ENCODE data around the gene PROX2. TPM values are rescaled to one million over a fixed set of nuclear protein-coding genes. Genes with fewer than 3 reads are reported as not detected.

PROX2 gene
- total and polyA plus RNA-seq, 7 donors, result not detected

DNA sequence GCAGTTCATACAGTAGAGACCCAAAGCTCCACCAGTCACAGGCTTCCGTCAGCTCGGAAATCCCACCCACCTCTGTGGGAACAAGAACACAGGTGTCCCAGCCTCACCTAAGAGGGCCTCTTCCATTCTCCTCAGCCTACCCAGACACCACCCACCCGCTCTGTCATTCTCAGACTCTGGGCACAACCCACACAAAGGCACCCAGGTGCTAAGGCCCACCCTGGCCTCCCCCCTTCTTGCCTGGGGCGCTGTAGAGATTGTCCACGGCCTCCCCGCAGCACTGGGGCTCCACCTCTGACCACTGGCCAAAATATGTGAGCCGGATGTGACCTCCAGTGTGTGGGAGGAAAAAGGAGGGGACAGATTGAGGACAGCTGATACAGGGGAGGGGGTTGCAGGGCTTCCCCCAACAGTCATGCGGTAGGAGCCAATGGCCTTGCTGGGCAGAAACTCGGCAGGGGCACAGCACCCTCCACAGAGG lies 33.0 kb upstream of the PROX2 start:
- H3K4me1 ChIP-seq, result peaks cover 15% of the 10 kb centered on the region
- intact Hi-C loops (cut with DNase I), result loop anchor here in 1 of 2 donors (5.0 kb wide), 1 partner anchor 47 kb away; no protein-coding TSS in a partner anchor
- no peak for ATAC-seq

DNA sequence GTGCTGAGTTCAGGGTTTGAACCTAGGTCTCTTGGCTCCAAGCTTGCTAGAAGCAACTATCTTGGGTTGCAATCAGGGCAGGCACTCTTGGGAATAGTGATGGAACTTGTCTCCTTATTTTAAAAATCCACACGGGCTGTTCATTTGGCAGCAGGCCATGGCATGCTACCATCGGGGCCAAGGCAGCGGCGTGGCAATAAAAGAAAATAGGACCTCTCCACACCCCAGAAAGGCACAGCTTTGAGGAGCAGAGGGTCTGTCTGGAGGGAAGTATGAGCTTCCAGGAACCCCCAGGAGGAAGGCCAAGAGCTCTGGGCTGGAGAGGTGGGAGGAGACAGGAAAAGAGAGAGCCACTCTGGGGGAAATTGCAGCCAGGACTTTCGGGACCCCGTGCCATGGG lies 31.8 kb upstream of the PROX2 start:
- ATAC-seq (no peak), DNase-seq (no peak)
- Histone ChIP-seq H3K4me3 (no peak overlapping the region), H3K9me3 (no peaks in the 10 kb centered on the region), H3K27ac (peak overlapping the region; percentile 14), H3K36me3 (ENCODE audit: insufficient read depth in 1 of 2, low read depth in 1 of 2) (peaks cover 0 to 23% of the 10 kb centered on the region in 2 donors), H3K4me1 (peaks cover 15% of the 10 kb centered on the region), H3K27me3 (ENCODE audit: insufficient read depth in 3 of 3, low read length in 2 of 3) (no peaks in the 10 kb centered on the region)
- intact Hi-C loops (cut with DNase I), result loop anchor here in 1 of 2 donors (5.0 kb wide), 1 partner anchor 45 kb away; no protein-coding TSS in a partner anchor
- WGBS, 3 donors, result 10 to 15% (median 13%) methylated on average over 6 of the region's 6 CpGs
- TF ChIP-seq, protein P1, sequence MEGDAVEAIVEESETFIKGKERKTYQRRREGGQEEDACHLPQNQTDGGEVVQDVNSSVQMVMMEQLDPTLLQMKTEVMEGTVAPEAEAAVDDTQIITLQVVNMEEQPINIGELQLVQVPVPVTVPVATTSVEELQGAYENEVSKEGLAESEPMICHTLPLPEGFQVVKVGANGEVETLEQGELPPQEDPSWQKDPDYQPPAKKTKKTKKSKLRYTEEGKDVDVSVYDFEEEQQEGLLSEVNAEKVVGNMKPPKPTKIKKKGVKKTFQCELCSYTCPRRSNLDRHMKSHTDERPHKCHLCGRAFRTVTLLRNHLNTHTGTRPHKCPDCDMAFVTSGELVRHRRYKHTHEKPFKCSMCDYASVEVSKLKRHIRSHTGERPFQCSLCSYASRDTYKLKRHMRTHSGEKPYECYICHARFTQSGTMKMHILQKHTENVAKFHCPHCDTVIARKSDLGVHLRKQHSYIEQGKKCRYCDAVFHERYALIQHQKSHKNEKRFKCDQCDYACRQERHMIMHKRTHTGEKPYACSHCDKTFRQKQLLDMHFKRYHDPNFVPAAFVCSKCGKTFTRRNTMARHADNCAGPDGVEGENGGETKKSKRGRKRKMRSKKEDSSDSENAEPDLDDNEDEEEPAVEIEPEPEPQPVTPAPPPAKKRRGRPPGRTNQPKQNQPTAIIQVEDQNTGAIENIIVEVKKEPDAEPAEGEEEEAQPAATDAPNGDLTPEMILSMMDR (IDR thresholded peaks at IDR 0.05), result no peak

More for the DNA sequence above, 33.0 kb upstream of the PROX2 start:
- H3K27me3 ChIP-seq (ENCODE audit: insufficient read depth in 3 of 3, low read length in 2 of 3), result no peaks in the 10 kb centered on the region
- no peak overlapping the region for H3K27ac ChIP-seq
- H3K9me3 ChIP-seq, result no peaks in the 10 kb centered on the region
- H3K36me3 ChIP-seq (ENCODE audit: insufficient read depth in 1 of 2, low read depth in 1 of 2), result peaks cover 0 to 11% of the 10 kb centered on the region in 2 donors
- H3K4me3 ChIP-seq, result no peak overlapping the region
- DNase-seq, result no peak
- TF ChIP-seq, protein P1 (IDR thresholded peaks at IDR 0.05), result no peak
- 65 to 74% (median 70%) methylated on average over 9 of the region's 9 CpGs for WGBS, 3 donors

DNA sequence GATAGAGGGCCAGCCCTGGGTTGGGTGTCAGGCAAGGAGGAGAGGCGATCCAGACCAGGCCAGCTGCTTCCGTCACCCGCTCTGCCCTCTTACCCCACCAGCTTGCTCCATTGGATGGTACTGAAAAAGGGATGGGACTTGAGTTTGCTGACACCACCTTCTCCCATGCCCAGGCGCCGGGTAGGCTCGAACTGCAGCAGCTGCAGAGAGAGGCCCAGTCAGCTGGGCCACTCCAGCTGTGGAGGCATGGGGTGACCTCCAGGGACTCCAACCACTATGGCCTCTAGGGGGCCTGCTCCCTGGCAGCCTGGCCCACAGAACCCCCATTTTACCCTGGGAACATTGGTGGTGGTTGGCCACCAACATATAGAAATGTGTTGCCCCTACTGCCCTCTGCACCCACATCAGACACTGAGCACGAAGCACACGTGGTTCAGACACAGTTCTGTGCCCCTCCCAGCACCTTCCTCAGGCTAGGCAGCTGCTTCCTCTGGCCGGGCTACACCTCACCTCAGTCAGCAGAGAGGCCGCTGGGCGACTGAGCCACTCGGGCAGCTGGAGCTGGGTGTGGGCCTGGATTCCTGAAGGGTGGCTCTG lies 31.1 kb upstream of the PROX2 start:
- intact Hi-C loops (cut with DNase I), result loop anchor here (1.0 to 5.0 kb wide), 2 partner anchors 45 to 46 kb away; no protein-coding TSS in a partner anchor

DNA sequence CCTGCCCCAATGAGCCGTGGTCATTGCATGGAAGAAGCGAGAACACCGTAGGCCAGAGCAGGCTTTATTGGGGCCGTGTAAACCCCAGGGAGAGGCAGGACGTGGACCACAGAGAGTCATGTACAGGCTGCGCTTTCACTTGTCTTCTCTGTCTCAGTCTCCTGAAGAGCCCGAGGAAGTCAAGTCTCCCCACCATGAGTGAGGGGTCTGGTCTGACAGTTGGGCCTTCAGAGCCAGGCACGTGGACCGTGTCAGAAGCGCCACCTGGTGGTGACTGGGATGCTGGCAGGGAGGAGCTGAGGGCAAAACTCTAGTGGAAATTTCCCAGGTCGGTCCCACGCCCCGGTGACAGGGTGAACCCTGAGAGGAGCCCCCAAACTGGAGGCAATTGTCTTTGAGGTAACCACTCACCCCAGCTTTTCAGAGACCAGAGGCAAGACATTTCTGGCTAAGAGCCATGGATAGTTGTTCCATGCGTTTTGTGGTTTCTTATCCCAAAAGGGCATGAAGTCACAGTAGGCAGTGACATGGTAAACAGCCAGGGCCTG lies 29.7 kb upstream of the PROX2 start:
- peaks cover 15% of the 10 kb centered on the region for H3K4me1 ChIP-seq
- H3K27me3 ChIP-seq (ENCODE audit: insufficient read depth in 3 of 3, low read length in 2 of 3), result no peaks in the 10 kb centered on the region
- no peaks in the 10 kb centered on the region for H3K9me3 ChIP-seq
- TF ChIP-seq, protein P1 (IDR thresholded peaks at IDR 0.05), result peak; percentile 92
- 42 to 48% (median 43%) methylated on average over 14 of the region's 14 CpGs for WGBS, 3 donors
- intact Hi-C loops (cut with DNase I), result loop anchor here (1.0 to 5.0 kb wide), 2 partner anchors 43 to 44 kb away; no protein-coding TSS in a partner anchor
- no peak overlapping the region for H3K27ac ChIP-seq
- H3K36me3 ChIP-seq (ENCODE audit: insufficient read depth in 1 of 2, low read depth in 1 of 2), result peaks cover 6 to 43% of the 10 kb centered on the region in 2 donors
- no peak overlapping the region for H3K4me3 ChIP-seq
- DNase-seq (peak; percentile 80 to 89), ATAC-seq (peak; percentile 55 to 75 (median 58))

More for the DNA sequence above, 31.1 kb upstream of the PROX2 start:
- Histone ChIP-seq H3K9me3 (no peaks in the 10 kb centered on the region), H3K27ac (peak overlapping the region; percentile 14), H3K4me1 (peaks cover 15% of the 10 kb centered on the region), H3K27me3 (ENCODE audit: insufficient read depth in 3 of 3, low read length in 2 of 3) (no peaks in the 10 kb centered on the region), H3K36me3 (ENCODE audit: insufficient read depth in 1 of 2, low read depth in 1 of 2) (peaks cover 0 to 30% of the 10 kb centered on the region in 2 donors), H3K4me3 (no peak overlapping the region)
- 41 to 51% (median 43%) methylated on average over 12 of the region's 12 CpGs for WGBS, 3 donors
- peak; percentile 49 to 71 (median 64) for ATAC-seq
- DNase-seq, result peak in 1 of 2 donors; percentile 74
- TF ChIP-seq, protein P1 (IDR thresholded peaks at IDR 0.05), result peak; percentile 25

Measured in psoas muscle (tissue), 8 donors.